Measurements from ENCODE around the gene GLYATL2. TPM values are rescaled to one million over a fixed set of nuclear protein-coding genes. Genes with fewer than 3 reads are reported as not detected.

The GLYATL2 gene
- total RNA-seq, 1 experiment from 2014 or later, result not detected

Other genes starting within 250 kb of the GLYATL2 start
- 2.3 TPM for gene CNTF, start 222.0 kb downstream of the GLYATL2 start, total RNA-seq (2021; ENCODE audit: unreplicated experiment)
- not detected for gene GLYAT, start 112.8 kb downstream of the GLYATL2 start, total RNA-seq (2021; ENCODE audit: unreplicated experiment)
- gene GLYATL1, start 94.8 kb upstream of the GLYATL2 start, total RNA-seq (2021; ENCODE audit: unreplicated experiment), result not detected
- gene GLYATL1B, start 241.6 kb upstream of the GLYATL2 start, total RNA-seq (2021; ENCODE audit: unreplicated experiment), result not detected